Activated CD4-positive, CD25-positive, alpha-beta regulatory T cell (primary cell): ENCODE measurements around the gene TAL2.
"Not testable (repeated sequence)": the region's sequence is repeated elsewhere in the genome, so short reads cannot be mapped to it uniquely, and the experiment has no call there.

ENCODE experiments used
- DNase-seq, 4 experiments: peaks; one replicate each; lab custom pipeline; 2025; lab: John Stamatoyannopoulos, UW

TAL2 gene

DNA sequence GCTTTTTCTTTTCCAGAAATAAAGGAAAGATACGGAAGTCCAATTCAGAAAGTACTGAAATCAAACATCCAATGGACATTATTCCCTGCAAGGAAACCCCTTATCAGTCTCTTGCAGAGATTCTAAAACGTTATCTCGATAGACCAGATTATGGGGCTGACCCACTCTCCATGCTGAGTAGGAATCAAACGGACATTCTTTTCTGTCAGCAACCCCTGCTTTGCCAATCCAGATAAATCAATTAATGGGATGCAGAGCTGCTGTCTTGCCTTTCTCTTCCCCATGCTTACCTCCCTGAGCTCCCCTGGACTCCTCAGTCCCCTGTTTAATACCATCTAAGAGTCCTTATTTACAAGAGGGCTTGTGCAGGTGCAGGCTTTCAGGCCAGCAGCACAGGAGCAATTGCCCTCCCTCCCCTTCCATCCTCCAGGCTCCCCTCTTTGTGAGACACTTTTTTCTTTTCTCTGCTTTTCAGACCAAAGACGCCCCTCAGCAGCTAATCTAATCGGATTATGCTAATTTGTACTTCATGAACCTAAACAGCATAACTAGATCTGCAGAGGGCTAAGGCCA is 14.2 kb downstream of the TAL2 start:
- no peak for DNase-seq

GRCh38 chr9:105678163-105678562 is 15.9 kb downstream of the TAL2 start:
- no peak for DNase-seq

DNA sequence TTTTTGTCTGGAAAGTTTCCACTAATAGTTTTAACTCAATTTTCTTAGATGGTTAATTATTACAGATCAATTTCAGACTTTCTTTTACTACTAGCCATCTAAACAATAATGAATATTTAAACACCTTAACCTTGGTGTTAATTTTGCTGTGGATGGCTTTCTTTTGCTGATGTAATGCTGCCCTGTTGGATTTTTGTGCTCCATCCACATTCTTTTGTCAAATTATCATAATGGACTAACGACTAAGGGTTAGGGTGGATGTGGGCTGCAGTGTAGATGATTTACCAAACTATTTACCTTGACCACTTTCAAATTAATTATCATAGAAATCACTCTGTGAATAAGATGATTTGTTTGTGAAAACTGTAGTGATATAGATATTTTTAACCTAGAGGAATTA is 16.5 kb downstream of the TAL2 start:
- no peak for DNase-seq

- no peak for DNase-seq
Measured at GRCh38 chr9:105679257-105680022, 17.2 kb downstream of the TAL2 start.

GRCh38 chr9:105681313-105681712 is 19.1 kb downstream of the TAL2 start:
- no peak for DNase-seq

DNA sequence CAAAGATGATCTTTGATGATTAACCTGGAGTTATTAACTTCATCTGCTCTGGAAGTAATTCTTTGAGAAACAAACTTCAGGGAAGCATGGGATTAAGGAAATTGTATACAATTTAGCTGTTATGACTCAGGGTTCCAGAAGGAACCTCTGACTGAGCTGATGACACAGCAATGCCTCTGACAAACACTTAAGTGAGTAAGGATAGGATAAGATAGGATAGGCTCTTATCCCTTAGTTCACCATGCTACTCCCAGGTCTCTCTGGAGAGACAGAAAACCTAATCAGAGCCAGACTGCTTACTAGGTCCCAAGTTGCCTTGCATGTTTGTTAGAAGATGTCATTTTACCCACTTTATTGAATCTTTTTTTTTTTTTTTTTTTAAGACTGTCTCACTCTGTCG is 19.5 kb downstream of the TAL2 start:
- no peak for DNase-seq

- DNase-seq, result no peak
Measured at GRCh38 chr9:105683688-105684275, 21.5 kb downstream of the TAL2 start.

DNA sequence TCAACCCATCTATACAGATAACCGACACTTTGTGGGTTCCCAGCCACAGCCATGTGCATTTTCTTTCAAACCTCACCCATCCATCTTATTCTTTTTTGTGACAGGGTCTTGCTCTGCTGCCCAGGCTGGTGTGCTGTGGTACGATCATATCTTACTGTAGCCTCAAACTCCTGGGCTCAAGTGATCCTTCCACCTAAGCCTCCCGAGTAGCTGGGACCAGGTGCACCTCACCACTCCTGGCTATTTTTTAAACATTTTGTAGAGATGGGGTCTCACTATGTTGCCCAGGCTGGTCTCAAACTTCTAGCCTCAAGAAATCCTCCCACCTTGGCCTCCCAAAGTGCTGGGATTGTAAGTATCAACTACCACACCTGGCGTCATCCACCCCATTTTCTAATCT is 24.7 kb downstream of the TAL2 start:
- DNase-seq, result no peak

- no peak for DNase-seq
Measured at GRCh38 chr9:105690742-105691141, 28.5 kb downstream of the TAL2 start.

DNA sequence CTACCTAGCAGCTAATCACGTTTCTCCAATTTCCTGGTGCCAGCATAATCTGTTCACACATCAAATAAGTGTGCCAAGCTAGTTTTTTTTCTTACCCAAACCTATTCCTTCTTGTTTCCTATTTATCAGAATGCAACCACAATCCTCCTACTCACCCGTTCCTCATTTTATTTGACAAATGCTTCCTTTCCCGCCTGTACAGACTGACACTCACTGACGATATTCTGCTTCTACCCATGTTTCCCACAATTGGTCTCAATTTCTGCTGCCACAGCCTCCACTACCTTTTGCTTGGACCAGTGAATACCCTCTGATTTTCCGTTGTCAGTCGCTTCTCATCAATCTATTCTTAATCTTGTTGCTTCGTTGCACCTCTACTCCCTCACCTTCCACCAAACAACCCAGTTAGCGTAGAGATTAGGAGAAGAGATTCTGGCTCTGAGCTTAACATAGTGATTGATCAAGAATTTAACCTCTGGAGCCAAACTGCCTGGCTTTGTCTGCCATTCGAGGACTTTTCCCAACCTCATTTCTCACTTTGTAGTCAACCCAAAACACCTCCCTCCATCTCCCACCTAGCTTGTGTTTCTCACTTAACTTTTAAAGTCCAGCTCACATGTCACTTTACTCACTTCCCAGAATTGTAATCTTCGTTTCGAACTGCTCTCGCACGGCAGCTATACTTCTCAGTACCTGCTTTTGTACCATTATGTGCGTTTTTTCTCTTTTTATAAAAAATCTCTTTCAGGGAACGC is 31.4 kb downstream of the TAL2 start:
- DNase-seq, result no peak

DNA sequence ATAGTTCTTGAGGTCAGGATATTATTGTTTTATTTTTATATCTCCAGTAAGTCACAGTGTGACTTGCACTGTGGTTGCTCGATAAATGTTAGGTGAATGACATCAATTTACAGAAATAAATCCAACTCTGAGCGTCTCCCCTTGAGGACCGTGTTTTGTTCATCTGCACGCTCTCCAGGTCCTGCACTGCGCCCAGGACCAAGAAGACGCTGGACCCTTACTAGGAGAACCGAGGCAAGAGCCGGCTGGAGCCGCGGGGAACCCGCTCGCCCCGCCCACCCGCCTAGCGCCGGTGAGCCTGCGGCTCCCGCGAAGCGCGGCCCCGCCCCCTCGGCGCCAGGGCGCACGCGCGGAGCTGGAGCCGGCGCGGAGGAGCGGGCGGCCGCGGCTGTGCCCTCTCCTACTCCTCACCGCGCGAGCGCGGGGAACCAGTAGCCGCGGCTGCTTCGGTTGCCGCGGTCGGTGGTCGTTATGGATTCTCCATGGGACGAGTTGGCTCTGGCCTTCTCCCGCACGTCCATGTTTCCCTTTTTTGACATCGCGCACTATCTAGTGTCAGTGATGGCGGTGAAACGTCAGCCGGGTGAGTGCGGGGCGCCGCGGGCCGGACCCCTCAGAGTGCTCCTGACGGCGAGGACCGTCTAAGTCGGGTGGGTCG is 32.1 kb downstream of the TAL2 start, which contains the start of gene TMEM38B:
TSS of gene TMEM38B (plus strand) at position 352 of the 658 bp plus-strand sequence. CDS start at position 472, 120 bp downstream.
- peak; percentile 48 to 66 (median 62) for DNase-seq

DNA sequence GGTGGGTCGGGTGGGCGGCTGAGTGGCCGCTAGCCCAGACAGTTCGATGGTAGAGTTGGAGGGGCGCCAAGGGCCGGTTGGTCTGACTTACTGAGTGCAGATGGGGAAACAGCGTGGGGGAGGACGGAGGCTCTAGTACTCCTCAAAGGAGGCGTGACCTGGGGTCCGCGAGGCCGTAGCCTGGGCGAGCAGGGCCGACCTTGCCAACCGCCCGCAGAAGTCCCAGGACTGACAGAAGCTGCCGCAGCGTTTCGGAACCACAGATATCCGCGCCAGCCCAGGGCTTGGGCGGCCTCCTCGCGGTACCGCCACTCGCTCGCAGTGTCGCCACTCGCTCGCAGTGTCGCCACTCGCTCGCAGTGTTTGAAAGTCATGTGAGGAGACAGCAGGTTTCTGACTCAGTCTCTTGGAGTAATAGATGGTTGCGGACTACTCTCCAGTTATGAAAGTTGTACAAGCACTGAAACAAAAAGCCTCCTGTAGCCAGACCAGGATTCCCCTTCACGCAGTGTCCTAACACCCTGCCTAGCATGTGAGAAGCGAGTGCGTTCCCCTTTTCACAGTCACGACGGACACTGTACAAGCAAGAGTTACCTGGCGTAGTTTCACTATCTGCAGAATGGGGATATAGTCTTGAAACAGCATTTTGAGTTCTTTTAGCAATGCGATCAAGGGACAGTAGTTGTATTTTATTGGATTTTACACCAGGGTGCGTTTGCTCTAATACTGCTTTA is 32.8 kb downstream of the TAL2 start:
- peak; percentile 19 to 47 (median 30) for DNase-seq

DNA sequence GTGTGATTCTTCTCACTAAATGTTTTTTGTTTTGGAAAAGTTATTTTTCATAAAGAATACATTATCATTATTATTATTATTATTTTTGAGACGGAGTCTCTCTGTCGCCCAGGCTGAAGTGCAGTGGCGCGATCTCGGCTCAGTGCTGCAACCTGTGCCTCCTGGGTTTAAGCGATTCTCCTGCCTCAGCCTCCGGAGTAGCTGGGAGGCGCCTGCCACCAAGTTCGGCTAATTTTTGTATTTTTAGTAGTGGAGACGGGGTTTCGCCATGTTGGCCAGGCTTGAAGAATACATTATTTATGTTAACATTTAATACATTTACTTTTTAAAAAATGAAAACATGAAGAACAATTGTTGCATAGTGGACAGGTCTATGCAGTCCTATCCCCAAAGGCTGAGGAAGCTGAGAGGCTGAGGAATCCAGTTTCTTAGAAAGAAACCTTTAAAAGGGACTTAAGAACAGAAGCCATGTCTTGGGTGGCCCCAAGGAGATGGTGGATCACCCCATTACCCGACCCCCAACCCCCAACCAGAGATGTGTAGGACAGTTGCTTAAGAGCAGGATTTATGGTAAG is 34.0 kb downstream of the TAL2 start:
- DNase-seq, result no peak

GRCh38 chr9:105697871-105698270 is 35.6 kb downstream of the TAL2 start:
- DNase-seq, result no peak

DNA sequence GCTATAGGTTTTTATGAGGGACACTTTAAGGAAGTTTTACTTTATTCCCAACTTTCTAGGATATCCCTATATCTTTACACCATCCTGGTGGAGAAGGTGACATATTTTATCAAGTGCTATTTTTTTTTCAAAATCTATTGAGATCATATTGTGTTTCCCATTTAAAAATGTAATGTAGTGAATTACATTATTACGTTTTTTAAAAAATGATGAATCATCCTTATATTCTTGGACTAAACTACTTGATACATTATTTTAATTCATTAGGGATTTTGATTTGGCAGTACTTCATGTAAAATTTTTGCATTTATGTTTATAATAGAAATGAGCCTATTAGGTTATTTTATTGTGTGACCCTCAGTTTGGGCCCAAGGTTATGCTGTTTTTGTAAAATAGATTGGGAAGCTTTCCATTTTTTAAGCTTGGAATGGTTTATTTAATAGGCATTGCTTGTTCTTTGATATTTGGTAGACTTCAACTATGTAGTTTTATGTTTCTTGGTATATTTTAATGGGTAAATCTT is 36.2 kb downstream of the TAL2 start:
- no peak for DNase-seq

GRCh38 chr9:105700668-105701067 is 38.4 kb downstream of the TAL2 start:
- no peak for DNase-seq

DNA sequence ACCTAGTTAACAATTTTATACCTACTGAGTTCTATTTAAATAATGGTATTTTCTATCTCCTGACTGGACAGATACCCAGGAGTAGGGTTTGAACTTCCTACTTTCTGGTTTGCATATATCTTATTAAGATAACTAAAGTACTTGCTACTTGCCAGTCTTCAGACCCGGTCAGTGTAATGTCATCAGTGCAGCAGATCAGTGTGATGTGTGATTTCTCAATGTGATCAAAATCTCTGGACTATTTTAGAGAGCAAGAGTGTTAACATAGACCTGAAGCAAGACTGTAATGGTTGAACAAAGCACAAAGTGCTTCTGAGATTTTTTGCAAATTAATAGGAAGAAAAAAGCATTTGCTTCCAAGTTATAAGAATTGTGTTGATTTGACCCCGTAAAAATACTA is 38.9 kb downstream of the TAL2 start:
- DNase-seq, result no peak

- DNase-seq, result no peak
Measured at GRCh38 chr9:105702207-105702606, 40.0 kb downstream of the TAL2 start.

DNA sequence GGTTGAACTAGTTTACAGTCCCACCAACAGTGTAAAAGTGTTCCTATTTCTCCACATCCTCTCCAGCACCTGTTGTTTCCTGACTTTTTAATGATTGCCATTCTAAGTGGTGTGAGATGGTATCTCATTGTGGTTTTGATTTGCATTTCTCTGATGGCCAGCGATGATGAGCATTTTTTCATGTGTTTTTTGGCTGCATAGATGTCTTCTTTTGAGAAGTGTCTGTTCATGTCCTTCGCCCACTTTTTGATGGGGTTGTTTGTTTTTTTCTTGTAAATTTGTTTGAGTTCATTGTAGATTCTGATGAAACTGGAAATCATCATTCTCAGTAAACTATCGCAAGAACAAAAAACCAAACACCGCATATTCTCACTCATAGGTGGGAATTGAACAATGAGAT is 41.4 kb downstream of the TAL2 start:
- not testable (repeated sequence) for DNase-seq

GRCh38 chr9:105706156-105706555 is 43.9 kb downstream of the TAL2 start:
- DNase-seq, result no peak

GRCh38 chr9:105708405-105708804 is 46.1 kb downstream of the TAL2 start:
- no peak for DNase-seq
